Middle frontal gyrus (tissue), 1 donor: ENCODE data around the gene LRRIQ1.
A peak's percentile ranks its signal among the peaks of the same experiment; 100 is the strongest.

Experiments
- DNase-seq: peaks from one replicate; pipeline ENCODE4 v3.0.0-alpha.2; 2015; ENCODE audit warnings: low spot score; ENCODE audit errors: extremely low spot score

LRRIQ1 gene

GRCh38 chr12:85057370-85057963 is 21.3 kb downstream of the LRRIQ1 start:
- DNase-seq: no peak

DNA sequence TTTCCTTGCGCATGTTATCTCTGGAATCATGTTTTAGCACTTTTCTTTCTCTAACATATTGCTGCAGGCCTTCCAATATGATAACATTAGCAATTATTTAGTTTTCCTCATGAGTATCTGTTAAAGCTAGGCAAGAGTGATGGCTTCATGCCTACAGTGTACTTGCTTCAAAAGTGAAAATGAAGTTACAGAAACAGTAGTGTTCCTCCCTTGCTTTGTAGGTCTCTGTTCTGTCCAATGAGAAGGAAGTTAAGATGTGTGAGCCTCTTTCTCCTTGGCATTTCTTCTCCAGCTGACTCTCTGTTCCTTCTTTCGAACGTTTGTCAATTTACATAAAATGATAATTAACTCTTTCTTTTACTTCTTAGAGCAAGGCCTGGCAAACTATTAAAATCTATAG is 22.2 kb downstream of the LRRIQ1 start:
- no peak for DNase-seq

DNA sequence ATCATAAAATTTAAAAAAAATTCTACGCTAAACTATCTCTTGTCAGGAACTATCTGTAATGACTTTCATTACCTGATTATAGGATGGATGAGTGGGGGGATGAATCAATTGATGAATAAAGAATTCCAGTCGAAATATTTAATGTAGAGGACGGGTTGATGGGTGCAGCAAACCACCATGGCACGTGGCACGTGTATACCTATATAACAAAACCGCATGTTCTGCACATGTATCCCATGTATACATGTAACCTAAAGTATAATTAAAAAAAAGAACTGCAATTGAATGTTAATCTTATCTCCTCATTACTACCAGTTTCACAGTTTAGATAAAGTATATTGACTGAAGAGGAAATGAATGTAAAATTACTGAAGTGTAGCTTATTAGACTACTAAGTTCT is 23.4 kb downstream of the LRRIQ1 start:
- DNase-seq: no peak

DNA sequence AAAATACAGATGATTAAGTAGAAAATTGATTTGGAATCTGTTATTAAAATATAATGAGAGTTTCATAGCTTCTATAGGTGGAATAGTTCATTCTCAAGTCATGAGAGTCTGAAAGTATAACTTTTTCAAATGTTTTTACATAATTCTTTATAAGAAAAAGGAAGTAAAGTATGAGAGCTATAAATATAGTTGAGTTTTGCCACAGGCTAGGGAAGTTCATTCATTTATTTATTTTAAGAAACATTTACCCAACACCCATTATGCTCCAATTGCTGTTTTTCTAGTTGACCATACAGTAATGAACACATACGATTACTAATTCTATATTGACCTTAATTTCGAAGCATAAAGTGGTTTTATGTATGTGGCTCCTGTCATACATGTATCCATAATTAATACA is 24.8 kb downstream of the LRRIQ1 start:
- no peak for DNase-seq

GRCh38 chr12:85065837-85066482 is 29.8 kb downstream of the LRRIQ1 start:
- no peak for DNase-seq

- DNase-seq: no peak
These were observed 36.7 kb downstream of the LRRIQ1 start for GRCh38 chr12:85072826-85073225.

- DNase-seq: peak; percentile 11
These were observed 40.7 kb downstream of the LRRIQ1 start for GRCh38 chr12:85076688-85077430.

DNA sequence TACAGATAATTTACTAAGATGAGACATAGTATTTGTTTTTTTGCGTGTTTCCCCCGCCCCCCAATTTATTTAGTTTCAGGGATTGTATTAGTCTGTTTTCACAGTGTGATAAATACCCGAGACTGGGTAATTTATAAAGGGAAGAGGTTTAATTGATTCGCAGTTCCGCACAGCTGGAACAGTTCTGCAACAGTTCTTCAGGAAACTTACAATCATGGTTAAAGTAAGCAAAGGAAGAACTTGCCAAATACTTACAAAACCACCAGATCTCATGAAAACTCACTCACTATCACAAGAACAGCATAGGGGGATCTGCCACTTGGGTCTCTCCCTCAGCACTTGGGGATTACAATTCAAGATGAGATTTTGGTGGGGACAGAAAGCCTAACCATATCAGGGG is 48.9 kb downstream of the LRRIQ1 start:
- no peak for DNase-seq

- DNase-seq: no peak
These were observed 53.6 kb downstream of the LRRIQ1 start for GRCh38 chr12:85089792-85090191.

- DNase-seq: no peak
These were observed 56.7 kb downstream of the LRRIQ1 start for GRCh38 chr12:85092814-85093370.

- DNase-seq: no peak
These were observed 59.4 kb downstream of the LRRIQ1 start for GRCh38 chr12:85095501-85095900.

- no peak for DNase-seq
These were observed 94.5 kb downstream of the LRRIQ1 start for GRCh38 chr12:85130646-85131045.

GRCh38 chr12:85138833-85139232 is 102.7 kb downstream of the LRRIQ1 start:
- no peak for DNase-seq

DNA sequence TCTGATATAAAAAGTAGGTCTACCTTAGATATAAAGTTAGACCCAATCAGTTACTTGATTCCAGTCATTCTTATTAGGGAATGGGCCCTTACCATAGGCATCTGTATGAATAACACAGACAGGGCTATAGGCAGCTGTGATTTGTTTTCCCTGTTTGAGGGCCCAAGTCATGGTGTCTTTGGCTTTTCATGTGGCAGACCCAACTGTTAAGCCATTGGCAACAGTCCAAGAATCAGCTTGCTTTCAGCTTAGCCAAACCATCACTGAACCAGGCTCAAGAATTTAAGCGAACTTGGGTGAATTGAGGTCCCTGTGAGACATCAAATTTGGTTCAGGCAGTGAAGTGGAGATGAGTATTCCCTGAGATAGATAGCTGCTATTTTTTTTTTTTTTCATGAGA is 111.2 kb downstream of the LRRIQ1 start:
- no peak for DNase-seq

- no peak for DNase-seq
These were observed 116.2 kb downstream of the LRRIQ1 start for GRCh38 chr12:85152311-85152729.

- no peak for DNase-seq
These were observed 119.6 kb downstream of the LRRIQ1 start for GRCh38 chr12:85155791-85156190.

DNA sequence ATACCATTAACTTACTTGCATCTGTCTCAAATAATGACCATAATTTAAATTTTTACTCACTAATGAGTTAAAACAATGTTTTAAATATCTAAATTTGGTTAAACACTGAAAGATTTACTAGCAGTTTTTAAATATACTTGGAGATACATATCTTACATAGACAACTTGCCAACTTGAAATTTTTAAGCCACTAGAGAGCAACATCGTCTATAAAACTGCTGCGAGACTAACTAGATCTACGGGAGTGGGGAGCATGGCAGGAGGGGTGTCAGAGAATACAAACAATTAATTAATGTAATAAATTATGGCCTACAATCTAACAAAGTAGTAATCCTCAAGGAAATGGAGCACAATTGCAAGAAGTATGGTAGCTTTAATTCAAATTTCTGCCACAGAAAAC is 120.4 kb downstream of the LRRIQ1 start:
- no peak for DNase-seq

DNA sequence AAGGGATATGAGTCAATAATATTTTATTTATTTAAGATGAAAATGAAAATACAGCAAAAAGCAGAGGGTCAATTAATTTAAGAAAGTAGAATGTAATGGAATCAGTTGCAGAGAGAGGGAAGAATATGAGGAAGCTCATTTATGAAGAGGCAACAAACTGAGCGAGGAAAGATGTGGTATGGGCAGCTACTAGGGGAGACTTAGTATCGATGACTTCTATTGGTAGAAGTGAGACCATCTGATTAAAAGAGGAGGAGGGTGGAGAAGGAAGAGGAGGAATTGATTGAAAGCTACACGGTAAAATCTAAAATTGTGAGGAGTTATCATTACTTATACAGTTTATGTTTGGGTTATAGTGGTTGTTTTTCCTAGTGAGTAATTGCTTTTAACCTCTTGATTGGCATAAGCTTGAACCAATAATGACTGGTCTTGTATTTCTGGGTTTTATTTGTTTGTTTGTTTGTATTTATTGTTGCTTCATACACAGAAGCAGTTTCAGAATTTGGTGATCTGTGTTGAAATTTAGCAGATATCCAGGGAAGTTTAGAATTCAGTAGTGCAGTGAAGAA is 121.0 kb downstream of the LRRIQ1 start:
- no peak for DNase-seq

GRCh38 chr12:85163752-85164321 is 127.7 kb downstream of the LRRIQ1 start:
- DNase-seq: no peak

DNA sequence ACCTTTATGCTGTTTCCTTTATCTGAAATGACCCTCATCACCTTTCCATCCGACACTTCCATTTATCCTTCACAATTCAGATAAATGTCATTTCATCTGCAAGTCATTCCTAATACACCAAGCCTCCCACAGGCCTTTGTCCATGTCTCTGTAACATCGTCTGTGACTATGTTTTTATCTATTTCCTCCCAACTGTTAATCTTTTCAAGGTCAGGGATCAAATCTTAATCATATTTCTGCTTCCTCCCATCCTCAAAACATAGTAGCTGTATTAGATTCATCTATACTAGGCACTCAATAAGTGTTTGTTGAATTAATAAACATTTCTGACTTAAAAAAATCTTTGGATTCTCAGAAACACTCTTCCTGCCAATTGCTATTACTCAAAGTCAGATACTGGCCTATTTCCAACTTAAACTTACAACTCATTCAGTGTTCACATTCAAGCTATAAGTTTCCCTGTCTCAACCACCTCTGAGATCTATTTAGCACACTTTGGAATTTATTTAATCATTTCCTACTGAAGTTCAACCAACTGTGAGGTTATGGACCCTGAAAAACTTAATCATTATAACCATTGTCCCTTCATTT is 143.6 kb downstream of the LRRIQ1 start:
- DNase-seq: no peak

DNA sequence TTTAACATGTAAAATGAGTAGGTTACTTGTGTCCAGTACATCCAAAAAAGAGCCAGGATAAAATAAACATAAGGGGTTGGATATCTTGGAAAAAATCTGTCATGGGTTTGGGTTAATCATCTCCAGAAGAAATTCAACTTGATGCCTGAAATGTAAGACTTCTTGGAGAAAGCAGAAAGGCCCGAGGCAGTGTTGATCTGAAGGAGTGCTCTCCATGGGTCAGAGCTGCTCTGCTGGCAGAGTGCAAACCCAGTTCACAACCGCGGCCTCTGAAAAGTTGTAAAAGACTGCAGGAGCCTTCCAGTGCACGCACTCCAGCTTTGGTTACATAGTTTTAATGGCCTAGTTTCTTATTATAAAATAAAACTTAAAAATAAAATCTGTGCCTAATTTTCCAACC is 146.5 kb downstream of the LRRIQ1 start:
- no peak for DNase-seq
